Measurements from ENCODE around the gene EIF4G2. TPM values are rescaled to one million over a fixed set of nuclear protein-coding genes. Genes with fewer than 3 reads are reported as not detected.

The EIF4G2 gene
- total and polyA plus RNA-seq, 4 donors, result 782 to 1,101 (median 978) TPM

- peaks cover 3% of the 10 kb centered on the region for H3K4me1 ChIP-seq (ENCODE audit: control insufficient read depth, insufficient read depth, low read length)
- no peaks in the 10 kb centered on the region for H3K9me3 ChIP-seq (ENCODE audit: control insufficient read depth, insufficient read depth, low read length)
- DNase-seq (ENCODE audit: low read depth in 4 of 6, low spot score in 6 of 6), result no peak
- H3K27ac ChIP-seq (ENCODE audit: low read depth, low read length), result no peak overlapping the region
- no peaks in the 10 kb centered on the region for H3K27me3 ChIP-seq (ENCODE audit: control insufficient read depth, insufficient read depth, low read length)
- H3K36me3 ChIP-seq (ENCODE audit: control insufficient read depth, insufficient read depth, low read length), result no peaks in the 10 kb centered on the region
- no peak overlapping the region for H3K4me3 ChIP-seq (ENCODE audit: low read depth, low read length)
Measured at GRCh38 chr11:10813945-10814344, 5.2 kb upstream of the EIF4G2 start.

- peak in 5 of 6 donors; percentile 33 to 90 (median 53) for DNase-seq (ENCODE audit: low read depth in 4 of 6, low spot score in 6 of 6)
Measured at GRCh38 chr11:10809373-10810160, 841 bp upstream of the EIF4G2 start.

DNA sequence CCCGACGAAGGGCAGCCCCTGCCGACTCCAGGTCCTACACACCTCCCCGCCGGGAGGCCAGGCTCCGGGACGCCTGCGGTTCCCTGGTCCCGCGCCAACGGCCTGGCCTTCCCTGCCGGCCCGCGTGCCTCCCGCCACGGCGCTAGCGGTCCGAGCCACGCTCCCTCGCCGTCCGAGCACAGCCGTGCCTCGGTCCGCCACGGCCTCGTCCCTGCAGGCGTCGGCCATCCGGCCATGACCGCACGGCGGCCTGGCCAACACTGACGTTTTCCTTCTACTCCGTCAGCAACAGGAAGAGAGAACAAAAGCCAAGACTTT lies 532 bp downstream of the EIF4G2 start:
- peaks cover 27% of the 10 kb centered on the region for H3K36me3 ChIP-seq (ENCODE audit: control insufficient read depth, insufficient read depth, low read length)
- H3K27ac ChIP-seq (ENCODE audit: low read depth, low read length), result peak overlapping the region; percentile 100
- no peaks in the 10 kb centered on the region for H3K27me3 ChIP-seq (ENCODE audit: control insufficient read depth, insufficient read depth, low read length)
- DNase-seq (ENCODE audit: low read depth in 4 of 6, low spot score in 6 of 6), result peak in 1 of 6 donors; percentile 38
- peak overlapping the region; percentile 94 for H3K4me3 ChIP-seq (ENCODE audit: low read depth, low read length)
- H3K4me1 ChIP-seq (ENCODE audit: control insufficient read depth, insufficient read depth, low read length), result peaks cover 18% of the 10 kb centered on the region
- no peaks in the 10 kb centered on the region for H3K9me3 ChIP-seq (ENCODE audit: control insufficient read depth, insufficient read depth, low read length)
- under 1% methylated on average over 36 of the region's 36 CpGs for WGBS (ENCODE audit: insufficient coverage)

More at GRCh38 chr11:10809373-10810160, 841 bp upstream of the EIF4G2 start:
- Histone ChIP-seq H3K36me3 (ENCODE audit: control insufficient read depth, insufficient read depth, low read length) (peaks cover 17% of the 10 kb centered on the region), H3K27me3 (ENCODE audit: control insufficient read depth, insufficient read depth, low read length) (no peaks in the 10 kb centered on the region), H3K9me3 (ENCODE audit: control insufficient read depth, insufficient read depth, low read length) (no peaks in the 10 kb centered on the region), H3K4me1 (ENCODE audit: control insufficient read depth, insufficient read depth, low read length) (peaks cover 18% of the 10 kb centered on the region), H3K4me3 (ENCODE audit: low read depth, low read length) (peak overlapping the region; percentile 94), H3K27ac (ENCODE audit: low read depth, low read length) (peak overlapping the region; percentile 100)
- 0% methylated on average over 23 of the region's 29 CpGs for WGBS (ENCODE audit: insufficient coverage)

DNA sequence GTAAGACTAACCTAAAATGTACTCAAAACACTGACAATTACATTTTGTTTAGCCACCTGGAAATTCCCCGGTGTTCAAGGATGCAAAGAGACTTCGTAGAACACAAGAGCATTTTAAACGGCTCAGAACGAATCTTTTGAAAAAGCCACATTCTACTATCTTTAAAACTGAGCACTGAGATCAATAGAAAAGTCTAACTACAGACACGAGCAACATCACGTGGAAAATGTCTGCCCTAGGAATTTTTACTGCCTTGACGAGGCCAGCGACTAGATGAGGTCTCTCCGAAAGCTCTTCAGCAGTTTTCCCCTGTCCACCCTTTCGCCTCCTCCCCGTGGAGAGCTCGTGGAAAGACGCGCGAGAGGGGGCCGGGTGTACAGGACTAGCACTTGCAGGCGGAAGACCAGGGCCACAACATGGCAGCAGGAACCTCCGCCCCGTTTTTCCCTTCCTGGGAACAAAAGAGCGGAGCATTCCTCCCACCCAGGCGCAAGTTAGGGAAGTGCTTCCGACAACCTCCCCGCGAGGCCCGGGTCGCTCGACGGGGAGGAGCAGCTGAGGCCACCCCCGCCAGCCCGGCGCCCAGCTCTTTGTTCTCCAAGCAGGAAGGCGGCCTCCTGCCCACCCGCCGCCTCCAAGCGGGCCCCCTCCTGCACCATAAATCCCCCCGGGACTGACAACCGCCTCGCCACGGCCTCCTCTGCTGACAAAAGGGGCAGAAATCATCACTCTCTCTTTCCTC lies 1.1 kb downstream of the EIF4G2 start:
- no peaks in the 10 kb centered on the region for H3K27me3 ChIP-seq (ENCODE audit: control insufficient read depth, insufficient read depth, low read length)
- peak in 4 of 6 donors; percentile 45 to 87 (median 66) for DNase-seq (ENCODE audit: low read depth in 4 of 6, low spot score in 6 of 6)
- H3K4me3 ChIP-seq (ENCODE audit: low read depth, low read length), result peak overlapping the region; percentile 94
- H3K27ac ChIP-seq (ENCODE audit: low read depth, low read length), result peak overlapping the region; percentile 100
- peaks cover 18% of the 10 kb centered on the region for H3K4me1 ChIP-seq (ENCODE audit: control insufficient read depth, insufficient read depth, low read length)
- H3K9me3 ChIP-seq (ENCODE audit: control insufficient read depth, insufficient read depth, low read length), result no peaks in the 10 kb centered on the region
- 0% methylated on average over 39 of the region's 39 CpGs for WGBS (ENCODE audit: insufficient coverage)
- H3K36me3 ChIP-seq (ENCODE audit: control insufficient read depth, insufficient read depth, low read length), result peaks cover 30% of the 10 kb centered on the region

DNA sequence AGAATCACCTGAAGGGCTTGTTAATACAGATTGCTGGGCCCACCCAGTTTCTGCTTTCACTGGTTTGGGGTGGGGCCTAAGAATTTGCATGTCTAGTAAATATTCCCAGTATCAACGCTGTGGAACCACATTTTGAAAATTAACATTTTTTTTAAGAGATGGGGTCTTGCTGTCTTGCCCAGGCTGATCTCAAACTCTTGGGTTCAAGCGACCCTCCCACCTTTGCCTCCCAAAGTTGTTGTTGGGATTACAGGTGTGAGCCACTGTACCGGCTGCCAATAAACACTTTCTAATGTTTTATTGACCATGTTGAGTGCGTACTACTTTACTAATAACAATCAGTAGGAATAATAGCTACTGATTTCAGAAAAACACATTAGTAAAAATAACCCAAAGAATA lies 2.5 kb downstream of the EIF4G2 start:
- Histone ChIP-seq H3K27me3 (ENCODE audit: control insufficient read depth, insufficient read depth, low read length) (no peaks in the 10 kb centered on the region), H3K9me3 (ENCODE audit: control insufficient read depth, insufficient read depth, low read length) (no peaks in the 10 kb centered on the region), H3K4me3 (ENCODE audit: low read depth, low read length) (peak overlapping the region; percentile 3), H3K36me3 (ENCODE audit: control insufficient read depth, insufficient read depth, low read length) (peaks cover 41% of the 10 kb centered on the region), H3K4me1 (ENCODE audit: control insufficient read depth, insufficient read depth, low read length) (peaks cover 15% of the 10 kb centered on the region), H3K27ac (ENCODE audit: low read depth, low read length) (no peak overlapping the region)
- DNase-seq (ENCODE audit: low read depth in 4 of 6, low spot score in 6 of 6), result no peak
- WGBS (ENCODE audit: insufficient coverage), result no CpG with 5 or more reads among the region's 4 CpGs

DNA sequence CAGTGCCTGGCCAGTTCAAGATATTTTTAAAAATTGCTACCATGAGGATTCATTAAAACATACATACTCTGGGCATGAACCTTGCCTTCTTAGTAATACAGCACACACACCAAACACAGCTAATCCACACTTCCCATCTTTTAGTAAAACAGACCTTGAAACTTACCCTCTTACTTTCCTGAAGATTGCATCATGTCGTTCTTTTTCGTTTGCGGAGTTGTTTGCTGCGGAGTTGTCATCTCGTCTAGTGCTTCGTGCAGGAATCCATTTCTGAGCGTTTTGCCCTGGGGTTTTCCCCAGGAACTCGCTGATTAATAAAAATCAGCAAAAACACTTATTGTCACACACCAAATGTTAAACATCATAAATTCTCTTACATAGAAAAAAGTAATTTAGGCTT lies 3.0 kb downstream of the EIF4G2 start:
- Histone ChIP-seq H3K4me1 (ENCODE audit: control insufficient read depth, insufficient read depth, low read length) (peaks cover 15% of the 10 kb centered on the region), H3K27ac (ENCODE audit: low read depth, low read length) (no peak overlapping the region), H3K9me3 (ENCODE audit: control insufficient read depth, insufficient read depth, low read length) (no peaks in the 10 kb centered on the region), H3K27me3 (ENCODE audit: control insufficient read depth, insufficient read depth, low read length) (no peaks in the 10 kb centered on the region), H3K36me3 (ENCODE audit: control insufficient read depth, insufficient read depth, low read length) (peaks cover 41% of the 10 kb centered on the region), H3K4me3 (ENCODE audit: low read depth, low read length) (no peak overlapping the region)
- WGBS (ENCODE audit: insufficient coverage), result 100% methylated on average over 3 of the region's 8 CpGs
- DNase-seq (ENCODE audit: low read depth in 4 of 6, low spot score in 6 of 6), result no peak

GRCh38 chr11:10803676-10804075 lies 5.0 kb downstream of the EIF4G2 start:
- peaks cover 48% of the 10 kb centered on the region for H3K36me3 ChIP-seq (ENCODE audit: control insufficient read depth, insufficient read depth, low read length)
- no peak overlapping the region for H3K4me3 ChIP-seq (ENCODE audit: low read depth, low read length)
- WGBS (ENCODE audit: insufficient coverage), result 75% methylated on average over 2 of the region's 6 CpGs
- H3K4me1 ChIP-seq (ENCODE audit: control insufficient read depth, insufficient read depth, low read length), result peaks cover 15% of the 10 kb centered on the region
- DNase-seq (ENCODE audit: low read depth in 4 of 6, low spot score in 6 of 6), result no peak
- no peaks in the 10 kb centered on the region for H3K9me3 ChIP-seq (ENCODE audit: control insufficient read depth, insufficient read depth, low read length)
- H3K27me3 ChIP-seq (ENCODE audit: control insufficient read depth, insufficient read depth, low read length), result no peaks in the 10 kb centered on the region
- H3K27ac ChIP-seq (ENCODE audit: low read depth, low read length), result no peak overlapping the region

GRCh38 chr11:10800292-10800691 lies 8.4 kb downstream of the EIF4G2 start:
- Histone ChIP-seq H3K9me3 (ENCODE audit: control insufficient read depth, insufficient read depth, low read length) (no peaks in the 10 kb centered on the region), H3K27me3 (ENCODE audit: control insufficient read depth, insufficient read depth, low read length) (no peaks in the 10 kb centered on the region), H3K36me3 (ENCODE audit: control insufficient read depth, insufficient read depth, low read length) (peaks cover 50% of the 10 kb centered on the region), H3K4me1 (ENCODE audit: control insufficient read depth, insufficient read depth, low read length) (peaks cover 1% of the 10 kb centered on the region), H3K27ac (ENCODE audit: low read depth, low read length) (no peak overlapping the region), H3K4me3 (ENCODE audit: low read depth, low read length) (no peak overlapping the region)
- WGBS (ENCODE audit: insufficient coverage), result no CpG with 5 or more reads among the region's 2 CpGs
- no peak for DNase-seq (ENCODE audit: low read depth in 4 of 6, low spot score in 6 of 6)

DNA sequence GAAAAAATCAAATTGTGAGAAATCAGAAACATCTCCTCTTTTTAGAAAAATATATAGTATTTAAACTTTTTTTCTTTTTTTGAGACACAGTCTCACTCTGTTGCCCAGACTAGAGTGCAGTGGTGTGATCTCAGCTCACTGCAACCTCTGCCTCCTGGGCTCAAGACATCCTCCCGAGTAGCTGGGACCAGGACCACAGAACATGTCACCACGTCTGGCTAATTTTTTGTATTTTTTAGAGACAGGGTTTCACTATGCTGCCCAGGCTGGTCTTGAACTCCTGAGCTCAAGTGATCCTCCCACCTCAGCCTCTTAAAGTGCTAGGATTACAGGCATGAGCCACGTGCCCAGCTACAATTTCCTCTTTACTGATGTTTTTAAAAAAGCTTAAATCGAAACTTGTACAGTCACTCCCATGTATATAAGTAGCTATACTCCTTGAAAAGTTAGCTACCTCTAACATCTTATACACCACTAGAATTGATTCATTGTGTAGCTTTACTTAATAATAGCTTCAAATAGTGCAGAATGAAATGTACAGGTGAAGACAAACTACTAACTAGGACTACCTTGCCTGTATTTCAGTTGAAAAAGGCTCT lies 10.3 kb downstream of the EIF4G2 start:
- no peak overlapping the region for H3K27ac ChIP-seq (ENCODE audit: low read depth, low read length)
- no peak overlapping the region for H3K4me3 ChIP-seq (ENCODE audit: low read depth, low read length)
- no peaks in the 10 kb centered on the region for H3K9me3 ChIP-seq (ENCODE audit: control insufficient read depth, insufficient read depth, low read length)
- H3K27me3 ChIP-seq (ENCODE audit: control insufficient read depth, insufficient read depth, low read length), result no peaks in the 10 kb centered on the region
- no peaks in the 10 kb centered on the region for H3K4me1 ChIP-seq (ENCODE audit: control insufficient read depth, insufficient read depth, low read length)
- H3K36me3 ChIP-seq (ENCODE audit: control insufficient read depth, insufficient read depth, low read length), result peaks cover 34% of the 10 kb centered on the region
- WGBS (ENCODE audit: insufficient coverage), result 65% methylated on average over 2 of the region's 4 CpGs
- DNase-seq (ENCODE audit: low read depth in 4 of 6, low spot score in 6 of 6), result no peak

All from spinal cord (tissue), 10 donors.